Stimulated activated CD4-positive, alpha-beta T cell treated with anti-CD3 and anti-CD28 coated beads, TNF-alpha, amount 100 ng/mL, for 24 hours (primary cell): Measurements from ENCODE around the gene LRRN2.
"Not testable (repeated sequence)": the region's sequence is repeated elsewhere in the genome, so short reads cannot be mapped to it uniquely, and the experiment has no call there.

Experiments used
- DNase-seq, 3 experiments: peaks; one replicate each; pipeline ENCODE4 v3.0.0-alpha.2; 2020; ENCODE audit warnings: low read depth in 3 of 3

The LRRN2 gene

GRCh38 chr1:204692325-204692840, 6.8 kb upstream of the LRRN2 start:
- no peak for DNase-seq

GRCh38 chr1:204691328-204691730, 5.8 kb upstream of the LRRN2 start:
- not testable (repeated sequence) for DNase-seq

GRCh38 chr1:204688776-204689175, 3.2 kb upstream of the LRRN2 start:
- DNase-seq = no peak

GRCh38 chr1:204688007-204688406, 2.5 kb upstream of the LRRN2 start:
- DNase-seq = no peak

GRCh38 chr1:204684571-204685235, 835 bp downstream of the LRRN2 start:
- DNase-seq = no peak

- no peak for DNase-seq
Measured at GRCh38 chr1:204684206-204684570, 1.4 kb downstream of the LRRN2 start.

GRCh38 chr1:204683284-204684205, 2.0 kb downstream of the LRRN2 start:
- DNase-seq = no peak

GRCh38 chr1:204680461-204680860, 5.1 kb downstream of the LRRN2 start:
- DNase-seq = no peak

- no peak for DNase-seq
Measured at GRCh38 chr1:204680051-204680450, 5.5 kb downstream of the LRRN2 start.

- no peak for DNase-seq
Measured at GRCh38 chr1:204678721-204679475, 6.6 kb downstream of the LRRN2 start.

- no peak for DNase-seq
Measured at GRCh38 chr1:204677864-204678263, 7.7 kb downstream of the LRRN2 start.

GRCh38 chr1:204676043-204676442, 9.5 kb downstream of the LRRN2 start:
- DNase-seq = no peak

- no peak for DNase-seq
Measured at GRCh38 chr1:204673909-204674649, 11.5 kb downstream of the LRRN2 start.

GRCh38 chr1:204673209-204673608, 12.3 kb downstream of the LRRN2 start:
- no peak for DNase-seq

- DNase-seq = no peak
Measured at GRCh38 chr1:204672482-204673121, 12.9 kb downstream of the LRRN2 start.

- DNase-seq = no peak
Measured at GRCh38 chr1:204672069-204672468, 13.5 kb downstream of the LRRN2 start.

- no peak for DNase-seq
Measured at GRCh38 chr1:204670152-204670927, 15.2 kb downstream of the LRRN2 start.

- DNase-seq = no peak
Measured at GRCh38 chr1:204669579-204669978, 16.0 kb downstream of the LRRN2 start.

GRCh38 chr1:204664384-204664651, 21.2 kb downstream of the LRRN2 start:
- DNase-seq = no peak

- DNase-seq = no peak
Measured at GRCh38 chr1:204663644-204664383, 21.7 kb downstream of the LRRN2 start.
